IMR-90 (cell line): ENCODE results near the gene CNDP1.

Source experiments
- MAFK ChIP-seq: IDR thresholded peaks from 2 replicates; pipeline ENCODE4 v1.6.1; 2012; ENCODE audit warnings: low read depth, low read length, improper control_type of control experiment
- MAZ ChIP-seq: IDR thresholded peaks from 2 replicates; pipeline ENCODE4 v1.6.1; 2012; ENCODE audit warnings: low read depth, mild to moderate bottlenecking, low read length, improper control_type of control experiment, moderate library complexity, borderline replicate concordance
- POLR2A ChIP-seq: IDR thresholded peaks from 2 replicates; pipeline ENCODE4 v1.6.1; 2012; ENCODE audit warnings: mild to moderate bottlenecking, low read depth, low read length
- RAD21 ChIP-seq: IDR thresholded peaks from 2 replicates; pipeline ENCODE4 v1.6.1; 2012; ENCODE audit warnings: low read length, improper control_type of control experiment
- SMC3 ChIP-seq: fragments of 150-350 bp; IDR thresholded peaks from 2 replicates; pipeline ENCODE4 v1.6.1; 2016; ENCODE audit warnings: low read depth, mild to moderate bottlenecking, antibody characterized with exemption, low read length, moderate library complexity
- TF ChIP-seq, protein P1 (sequence below): conservative IDR thresholded peaks from 2 replicates; pipeline ENCODE4 v1.5.1; 2012; ENCODE audit warnings: mild to moderate bottlenecking, low read depth, low read length, improper control_type of control experiment

DNA sequence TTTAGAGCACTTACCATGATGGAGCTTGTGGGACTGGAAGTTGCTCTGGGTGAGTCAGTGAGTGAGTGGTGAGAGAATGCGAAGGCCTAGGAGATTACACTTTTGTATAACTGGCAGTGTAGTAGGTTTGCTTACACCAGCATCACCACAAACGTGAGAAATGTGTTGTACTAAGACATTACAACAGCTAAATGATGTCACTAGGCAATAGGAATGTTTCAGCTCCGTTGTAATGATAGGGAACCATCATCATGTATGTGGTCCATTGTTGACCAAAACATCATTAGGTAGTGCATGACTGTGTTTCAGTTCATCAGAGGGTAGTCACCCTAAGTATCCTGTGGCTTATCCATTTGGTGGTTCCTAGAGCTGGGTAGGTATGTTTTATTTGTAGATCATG, 75.2 kb downstream of the CNDP1 start:
- TF ChIP-seq, protein P1, sequence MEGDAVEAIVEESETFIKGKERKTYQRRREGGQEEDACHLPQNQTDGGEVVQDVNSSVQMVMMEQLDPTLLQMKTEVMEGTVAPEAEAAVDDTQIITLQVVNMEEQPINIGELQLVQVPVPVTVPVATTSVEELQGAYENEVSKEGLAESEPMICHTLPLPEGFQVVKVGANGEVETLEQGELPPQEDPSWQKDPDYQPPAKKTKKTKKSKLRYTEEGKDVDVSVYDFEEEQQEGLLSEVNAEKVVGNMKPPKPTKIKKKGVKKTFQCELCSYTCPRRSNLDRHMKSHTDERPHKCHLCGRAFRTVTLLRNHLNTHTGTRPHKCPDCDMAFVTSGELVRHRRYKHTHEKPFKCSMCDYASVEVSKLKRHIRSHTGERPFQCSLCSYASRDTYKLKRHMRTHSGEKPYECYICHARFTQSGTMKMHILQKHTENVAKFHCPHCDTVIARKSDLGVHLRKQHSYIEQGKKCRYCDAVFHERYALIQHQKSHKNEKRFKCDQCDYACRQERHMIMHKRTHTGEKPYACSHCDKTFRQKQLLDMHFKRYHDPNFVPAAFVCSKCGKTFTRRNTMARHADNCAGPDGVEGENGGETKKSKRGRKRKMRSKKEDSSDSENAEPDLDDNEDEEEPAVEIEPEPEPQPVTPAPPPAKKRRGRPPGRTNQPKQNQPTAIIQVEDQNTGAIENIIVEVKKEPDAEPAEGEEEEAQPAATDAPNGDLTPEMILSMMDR = no peak
- TF ChIP-seq MAFK (peak; percentile 30; the same call in 1 of the 2 replicates), POLR2A (no peak), MAZ (no peak), RAD21 (no peak), SMC3 (no peak)
